Activated T-cell treated with anti-CD3 and anti-CD28 coated beads, Interleukin-2, amount 50 U/mL, for 24 hours (primary cell): ENCODE measurements around the gene MRGPRF.

Experiments
- DNase-seq: peaks from one replicate; pipeline ENCODE4 v3.0.0-alpha.2; 2020
- H3K27ac Mint-ChIP-seq: 2 replicates; pipeline ENCODE4 v1.8.0; 2020; ENCODE audit warnings: mild to moderate bottlenecking, mixed read lengths
- H3K27me3 Mint-ChIP-seq: 2 replicates; pipeline ENCODE4 v1.8.0; 2020; ENCODE audit warnings: mixed read lengths
- H3K36me3 Mint-ChIP-seq: 2 replicates; pipeline ENCODE4 v1.8.0; 2020; ENCODE audit warnings: low read depth, mixed read lengths
- H3K4me1 Mint-ChIP-seq: 2 replicates; pipeline ENCODE4 v1.8.0; 2020; ENCODE audit warnings: low read depth, mixed read lengths
- H3K4me3 Mint-ChIP-seq: 2 replicates; pipeline ENCODE4 v1.8.0; 2020; ENCODE audit warnings: mild to moderate bottlenecking, moderate library complexity, mixed read lengths
- H3K9me3 Mint-ChIP-seq: 2 replicates; pipeline ENCODE4 v1.8.0; 2020; ENCODE audit warnings: mixed read lengths

Gene MRGPRF

DNA sequence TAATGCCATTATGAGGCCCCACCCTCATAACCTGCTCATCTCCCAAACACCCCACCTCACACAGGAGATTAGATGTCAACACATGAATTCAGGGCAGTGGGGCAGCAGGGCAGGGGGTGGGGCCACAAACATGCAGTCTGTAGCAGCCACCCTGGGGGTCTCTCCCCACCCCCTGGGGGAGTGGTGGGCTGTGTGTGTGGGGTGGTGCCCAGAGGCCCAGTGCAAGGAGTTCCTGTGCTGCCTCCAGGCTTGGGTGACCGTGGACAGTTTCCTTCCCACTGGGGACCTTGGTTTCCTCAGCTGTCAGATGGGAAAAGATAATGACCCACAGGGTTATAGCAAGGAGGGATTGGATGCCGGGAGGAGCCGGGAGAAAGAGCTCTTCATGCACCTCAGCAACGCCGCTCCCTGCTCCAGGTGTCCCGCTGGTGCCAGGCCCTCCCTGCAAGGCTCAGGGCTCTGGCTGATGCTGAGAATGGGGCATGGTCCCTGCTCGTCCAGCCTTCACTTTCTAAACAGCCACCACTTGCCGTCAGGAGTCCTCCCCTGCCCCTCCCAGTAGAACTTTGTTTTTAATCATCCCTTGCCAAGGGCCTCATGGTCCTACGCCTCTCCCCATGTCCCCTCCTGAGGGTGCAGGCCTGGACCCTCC lies 2.0 kb upstream of the MRGPRF start:
- Mint-ChIP-seq H3K36me3 (no peaks in the 10 kb centered on the region), H3K4me1 (peaks cover 2% of the 10 kb centered on the region), H3K27ac (no peak overlapping the region), H3K9me3 (no peaks in the 10 kb centered on the region), H3K27me3 (peaks cover 45% of the 10 kb centered on the region), H3K4me3 (no peak overlapping the region)
- no peak for DNase-seq

DNA sequence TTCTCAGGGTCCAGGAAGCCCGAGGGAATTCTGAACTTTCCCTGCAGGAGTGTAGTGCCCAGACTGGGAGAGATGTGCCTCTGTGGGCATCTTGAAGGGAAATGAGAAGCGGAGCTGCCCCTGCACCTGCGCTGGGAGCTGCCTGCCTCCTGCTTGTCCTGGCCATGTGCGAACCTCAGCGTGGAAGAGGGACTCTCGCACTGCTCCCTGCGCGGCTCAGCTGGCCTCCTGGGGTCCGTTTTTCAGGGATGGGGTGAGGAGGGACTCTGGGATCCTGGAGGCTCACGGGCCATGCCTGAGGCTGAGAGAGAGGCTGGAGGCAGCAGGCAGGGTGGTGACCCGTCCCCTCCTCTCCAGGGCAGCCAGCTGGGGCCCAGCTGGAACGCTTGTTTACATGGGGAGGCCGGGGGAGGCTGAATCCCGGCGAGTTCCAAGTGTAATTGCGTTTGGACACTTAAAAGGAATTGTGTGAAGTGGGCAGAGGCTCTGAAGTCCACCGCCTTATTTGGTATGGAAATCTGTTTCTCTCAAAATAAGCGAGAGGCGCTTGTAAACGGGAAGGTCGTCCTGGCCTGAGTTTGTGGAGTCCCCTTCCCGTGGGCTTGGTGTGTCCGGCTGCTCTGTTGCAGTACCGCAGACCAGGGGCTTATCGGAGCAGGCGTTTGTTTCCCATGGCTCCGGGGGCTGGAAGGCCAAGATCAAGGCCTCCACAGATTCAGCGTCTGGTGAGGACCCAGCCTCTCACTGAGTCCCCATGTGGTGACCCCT lies 1.2 kb upstream of the MRGPRF start:
- Mint-ChIP-seq H3K36me3 (no peaks in the 10 kb centered on the region), H3K9me3 (no peaks in the 10 kb centered on the region), H3K4me3 (no peak overlapping the region), H3K27ac (no peak overlapping the region), H3K27me3 (peaks cover 51% of the 10 kb centered on the region), H3K4me1 (peaks cover 2% of the 10 kb centered on the region)
- DNase-seq, result no peak

DNA sequence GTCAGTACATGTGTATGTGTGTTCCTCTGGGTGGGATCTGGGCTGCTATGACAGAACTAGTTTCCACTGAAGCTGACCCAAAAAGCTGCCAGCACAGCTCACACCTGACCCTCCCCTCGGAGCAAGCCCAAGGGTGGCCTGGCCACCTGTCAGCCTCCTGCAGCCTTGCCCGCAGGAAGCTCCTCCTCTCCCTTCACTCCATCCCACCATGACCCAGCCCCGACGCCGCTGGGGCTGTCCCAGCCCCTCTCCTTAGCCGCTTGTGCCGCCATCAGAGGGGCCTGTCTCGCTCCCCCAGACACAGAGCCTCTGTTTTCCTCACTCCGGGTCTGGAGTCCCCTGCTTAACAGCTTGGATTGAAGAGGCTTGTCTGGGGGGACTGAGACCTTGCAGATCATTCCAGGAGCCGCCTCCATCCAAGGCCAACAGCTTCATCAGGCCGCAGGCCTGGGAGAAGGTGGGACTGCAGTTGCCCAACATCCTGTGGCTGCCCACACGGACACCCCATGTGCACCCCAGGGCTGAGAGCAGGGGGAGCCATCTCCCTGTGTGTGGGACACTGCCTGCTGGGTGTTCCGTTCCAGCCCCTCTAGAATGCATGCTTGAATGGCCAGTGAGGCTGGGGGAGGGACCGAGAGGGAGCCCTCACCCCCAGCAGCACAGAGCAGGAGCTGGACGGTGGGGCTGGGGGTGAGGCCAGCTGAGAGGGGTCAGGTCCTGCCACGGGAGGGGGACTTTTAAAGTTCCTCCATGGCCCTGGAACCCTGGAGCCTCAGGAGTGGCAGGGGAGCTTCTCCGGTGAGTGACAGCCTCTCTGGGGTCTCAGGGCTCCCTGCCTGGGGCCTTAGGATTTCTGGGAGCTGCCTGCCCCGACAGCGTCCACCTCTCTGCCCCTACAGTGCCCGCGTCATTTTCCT lies 696 bp downstream of the MRGPRF start:
- no peaks in the 10 kb centered on the region for H3K9me3 Mint-ChIP-seq
- no peak overlapping the region for H3K4me3 Mint-ChIP-seq
- H3K27me3 Mint-ChIP-seq, result peaks cover 60% of the 10 kb centered on the region

DNA sequence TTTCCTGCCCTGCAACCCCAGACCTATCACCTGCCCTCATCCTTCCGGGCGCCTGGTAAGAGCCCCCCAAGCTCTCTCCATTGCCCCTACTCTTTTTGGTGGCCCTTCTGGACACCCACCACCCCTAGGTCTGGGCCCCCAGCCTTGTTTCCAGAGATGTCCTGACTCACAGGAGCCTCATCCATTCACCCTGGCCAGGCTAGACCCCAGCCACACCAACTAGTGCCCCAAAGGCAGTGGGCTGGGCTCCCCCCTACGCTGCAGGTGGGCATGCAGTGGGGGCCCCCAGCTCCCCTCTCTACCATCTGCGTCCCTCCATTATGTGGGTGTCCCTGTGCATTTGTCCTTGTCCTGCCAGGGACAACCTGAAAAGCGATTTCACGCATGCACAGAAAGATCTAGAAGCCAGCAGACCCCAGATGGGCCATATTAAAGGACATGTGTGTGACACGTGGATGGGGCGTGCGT lies 1.4 kb downstream of the MRGPRF start:
- H3K27ac Mint-ChIP-seq, result no peak overlapping the region
- H3K4me3 Mint-ChIP-seq, result no peak overlapping the region
- H3K27me3 Mint-ChIP-seq, result peaks cover 60% of the 10 kb centered on the region
- no peak for DNase-seq
- no peaks in the 10 kb centered on the region for H3K36me3 Mint-ChIP-seq
- no peaks in the 10 kb centered on the region for H3K9me3 Mint-ChIP-seq
- H3K4me1 Mint-ChIP-seq, result peaks cover 2% of the 10 kb centered on the region

More for the DNA sequence above, 696 bp downstream of the MRGPRF start:
- Mint-ChIP-seq H3K36me3 (no peaks in the 10 kb centered on the region), H3K27ac (no peak overlapping the region), H3K4me1 (peaks cover 2% of the 10 kb centered on the region)
- DNase-seq, result no peak

DNA sequence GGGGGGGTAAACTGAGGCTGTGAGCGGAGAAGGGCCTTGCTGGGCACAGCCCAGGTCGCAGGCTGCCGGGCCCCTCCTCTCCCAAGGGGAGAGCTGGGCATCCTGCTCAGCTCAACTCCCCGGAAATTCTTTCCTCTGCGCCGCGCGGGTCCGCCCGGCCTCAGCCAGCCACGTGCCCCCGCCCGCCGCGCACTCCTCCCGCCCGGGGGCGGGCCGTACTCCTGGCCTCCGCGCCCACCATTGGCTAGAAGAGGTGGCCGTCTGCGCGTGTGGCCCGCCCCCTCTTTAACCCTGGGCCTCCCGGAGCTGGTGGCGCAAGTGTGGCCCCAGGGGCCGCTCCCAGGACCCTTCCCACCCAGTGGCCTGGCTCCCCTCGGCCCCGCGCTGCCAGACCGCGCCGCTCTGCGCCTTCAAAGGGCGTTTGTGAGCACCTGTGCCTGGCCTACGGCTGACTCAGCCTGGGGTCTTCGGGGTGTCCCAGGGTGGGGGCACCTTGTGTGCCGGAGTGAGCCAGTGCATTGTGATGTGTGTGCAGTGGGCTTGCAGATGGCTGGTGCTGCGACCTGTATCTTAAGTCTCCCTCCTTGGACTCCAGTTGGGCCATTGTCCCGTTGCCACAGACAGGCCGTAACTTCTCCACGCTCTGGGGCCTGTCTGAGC lies 2.0 kb downstream of the MRGPRF start:
- Mint-ChIP-seq H3K27ac (no peak overlapping the region), H3K27me3 (peaks cover 60% of the 10 kb centered on the region), H3K4me3 (no peak overlapping the region), H3K4me1 (peaks cover 2% of the 10 kb centered on the region), H3K9me3 (no peaks in the 10 kb centered on the region), H3K36me3 (no peaks in the 10 kb centered on the region)
- peak; percentile 58 for DNase-seq

DNA sequence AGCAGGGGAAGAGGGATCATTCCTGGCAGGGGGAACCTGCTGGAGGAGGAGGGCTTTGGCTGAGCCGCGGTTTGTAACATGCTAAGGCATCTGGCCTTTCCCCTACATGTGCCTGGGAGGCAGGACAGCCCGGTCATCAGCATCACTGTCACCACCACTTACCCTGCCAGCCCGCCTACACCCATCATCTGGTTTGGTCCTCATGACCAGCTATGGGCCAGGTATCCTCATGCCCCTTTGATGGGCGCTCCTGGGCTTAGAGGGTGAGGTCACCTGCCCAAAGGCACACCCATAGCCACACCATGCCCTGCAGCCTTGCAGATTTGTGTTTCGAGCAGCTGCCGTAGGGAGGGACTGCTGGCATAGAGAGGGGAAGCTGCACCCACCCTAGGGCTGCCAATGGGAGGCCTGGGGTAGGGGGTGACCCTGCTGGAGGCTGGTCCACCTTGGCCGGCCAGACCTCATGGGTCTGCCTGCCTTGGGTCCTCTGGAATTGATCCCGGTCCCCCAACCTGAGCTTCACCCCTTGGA lies 2.6 kb downstream of the MRGPRF start:
- peaks cover 65% of the 10 kb centered on the region for H3K27me3 Mint-ChIP-seq

DNA sequence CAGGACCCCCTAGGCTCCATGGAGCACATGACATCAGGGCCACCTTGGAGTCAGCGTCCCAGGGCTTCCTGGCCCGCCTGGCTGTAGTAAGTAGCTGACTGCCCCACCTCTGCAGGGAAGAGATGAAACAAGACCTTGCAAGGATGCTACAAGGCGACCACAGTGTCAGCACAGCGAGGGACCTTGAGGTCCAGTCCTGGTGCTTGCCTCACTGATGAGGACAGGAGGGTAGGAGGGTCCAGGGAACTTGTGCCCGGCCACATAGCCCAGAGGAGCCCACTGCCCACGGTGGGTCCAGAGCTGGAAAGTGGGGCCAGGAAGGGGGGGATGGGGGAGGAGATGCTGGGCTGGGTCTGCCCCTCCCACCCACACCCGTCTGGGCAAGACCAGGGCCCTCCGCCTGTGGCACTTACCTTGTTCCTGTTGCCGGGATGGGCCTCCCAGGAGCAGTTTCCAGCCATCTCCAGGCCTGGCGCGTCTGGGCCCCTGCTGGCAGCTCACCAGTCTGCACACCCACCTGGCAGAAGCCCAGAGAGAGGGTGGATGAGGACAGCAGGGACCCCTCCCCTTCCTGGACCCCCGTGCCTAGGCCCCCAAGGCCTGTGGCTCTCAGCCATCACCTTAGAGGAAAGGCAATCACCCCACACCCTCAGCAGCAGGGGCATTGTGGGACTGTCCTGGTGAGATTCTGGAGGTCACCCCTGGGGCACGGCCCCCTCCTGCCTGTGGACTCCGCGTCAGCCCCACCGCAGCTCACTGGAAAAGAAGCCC lies 3.4 kb downstream of the MRGPRF start:
- DNase-seq, result no peak
- no peak overlapping the region for H3K4me3 Mint-ChIP-seq
- no peaks in the 10 kb centered on the region for H3K9me3 Mint-ChIP-seq
- H3K36me3 Mint-ChIP-seq, result no peaks in the 10 kb centered on the region
- H3K4me1 Mint-ChIP-seq, result peaks cover 2% of the 10 kb centered on the region
- H3K27ac Mint-ChIP-seq, result no peak overlapping the region
- peaks cover 63% of the 10 kb centered on the region for H3K27me3 Mint-ChIP-seq

More for the DNA sequence above, 2.6 kb downstream of the MRGPRF start:
- H3K4me1 Mint-ChIP-seq, result peaks cover 2% of the 10 kb centered on the region
- DNase-seq, result no peak
- H3K4me3 Mint-ChIP-seq, result no peak overlapping the region
- no peaks in the 10 kb centered on the region for H3K9me3 Mint-ChIP-seq
- H3K36me3 Mint-ChIP-seq, result no peaks in the 10 kb centered on the region
- H3K27ac Mint-ChIP-seq, result no peak overlapping the region

DNA sequence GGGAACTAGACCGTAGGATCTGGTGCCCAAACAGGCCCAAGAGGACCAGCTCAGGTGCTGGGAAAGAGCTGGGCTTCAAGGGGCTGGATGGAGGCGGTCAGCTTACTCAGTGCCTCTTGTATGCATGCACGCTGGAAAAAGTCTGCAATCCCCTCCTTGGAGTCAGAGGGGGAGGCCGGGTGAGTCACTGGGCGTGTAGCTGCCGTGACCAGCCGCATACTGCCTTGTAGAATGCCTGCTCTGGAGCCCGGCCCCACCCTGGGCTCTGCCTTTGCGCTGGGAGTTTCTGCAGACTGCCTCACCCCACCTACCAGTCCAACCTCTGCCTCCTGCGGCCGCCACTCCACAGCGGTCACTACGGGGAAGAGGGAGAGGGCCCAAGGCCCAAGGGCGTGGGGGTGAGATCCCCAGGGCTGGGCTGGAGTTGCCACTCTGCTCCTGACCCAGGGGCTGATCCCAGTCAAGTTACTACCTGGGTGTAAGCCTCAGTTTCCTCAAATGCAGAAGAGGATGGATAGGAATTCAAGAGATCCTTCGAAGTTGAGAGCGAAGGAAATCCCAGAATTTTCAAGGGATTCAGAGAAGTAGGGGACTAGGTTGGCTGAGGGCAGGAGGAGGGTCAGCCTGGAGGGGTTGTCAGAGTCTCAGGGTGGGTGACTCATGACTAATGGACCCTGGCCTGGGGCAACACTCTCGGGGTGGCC lies 4.2 kb downstream of the MRGPRF start:
- Mint-ChIP-seq H3K4me1 (peaks cover 2% of the 10 kb centered on the region), H3K27me3 (peaks cover 55% of the 10 kb centered on the region), H3K27ac (no peak overlapping the region), H3K36me3 (no peaks in the 10 kb centered on the region), H3K9me3 (no peaks in the 10 kb centered on the region), H3K4me3 (no peak overlapping the region)
- no peak for DNase-seq

DNA sequence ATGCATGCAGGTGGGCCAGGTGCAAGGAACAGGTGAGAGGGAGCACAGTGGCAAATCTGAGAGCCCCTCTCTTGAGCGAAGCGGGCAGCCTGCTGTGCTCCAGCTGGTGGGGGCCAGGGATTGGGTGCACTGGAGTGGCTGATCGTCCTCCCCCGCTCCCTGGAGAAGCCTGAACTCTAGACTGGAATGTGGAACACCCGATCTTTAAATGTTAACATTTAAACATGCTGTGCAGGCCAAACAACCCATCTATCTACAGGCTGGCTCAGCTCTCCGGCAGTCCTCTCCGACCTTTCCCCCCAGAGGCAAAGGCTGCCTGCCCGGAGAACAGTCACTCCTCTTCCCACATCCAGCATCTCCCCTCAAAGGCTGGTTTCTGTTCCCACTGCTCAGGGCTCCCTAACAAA lies 5.1 kb downstream of the MRGPRF start:
- H3K4me1 Mint-ChIP-seq, result peaks cover 2% of the 10 kb centered on the region
- H3K27ac Mint-ChIP-seq, result no peak overlapping the region
- H3K27me3 Mint-ChIP-seq, result peaks cover 49% of the 10 kb centered on the region
- no peaks in the 10 kb centered on the region for H3K9me3 Mint-ChIP-seq
- no peak for DNase-seq
- H3K4me3 Mint-ChIP-seq, result no peak overlapping the region
- no peaks in the 10 kb centered on the region for H3K36me3 Mint-ChIP-seq

DNA sequence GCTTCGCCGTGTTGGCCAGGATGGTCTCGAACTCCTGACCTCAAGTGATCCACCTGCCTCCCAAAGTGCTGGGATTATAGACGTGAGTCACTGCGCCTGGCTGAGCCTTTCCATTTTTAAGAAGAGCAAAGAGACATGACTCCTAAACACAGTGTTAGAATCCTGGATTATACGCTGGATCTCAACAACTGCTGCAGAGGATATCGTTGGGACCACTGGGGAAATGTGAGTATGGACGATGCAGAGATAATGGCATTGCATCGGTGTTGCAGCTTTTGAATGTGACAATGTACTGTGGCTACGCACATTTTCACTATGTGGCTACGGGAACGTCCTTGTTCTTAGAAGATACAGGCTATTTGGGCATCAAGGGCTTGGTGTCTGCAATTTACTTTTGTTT lies 6.2 kb downstream of the MRGPRF start:
- Mint-ChIP-seq H3K27ac (no peak overlapping the region), H3K4me1 (peaks cover 2% of the 10 kb centered on the region), H3K36me3 (no peaks in the 10 kb centered on the region), H3K4me3 (no peak overlapping the region), H3K9me3 (no peaks in the 10 kb centered on the region), H3K27me3 (peaks cover 38% of the 10 kb centered on the region)
- DNase-seq, result no peak

DNA sequence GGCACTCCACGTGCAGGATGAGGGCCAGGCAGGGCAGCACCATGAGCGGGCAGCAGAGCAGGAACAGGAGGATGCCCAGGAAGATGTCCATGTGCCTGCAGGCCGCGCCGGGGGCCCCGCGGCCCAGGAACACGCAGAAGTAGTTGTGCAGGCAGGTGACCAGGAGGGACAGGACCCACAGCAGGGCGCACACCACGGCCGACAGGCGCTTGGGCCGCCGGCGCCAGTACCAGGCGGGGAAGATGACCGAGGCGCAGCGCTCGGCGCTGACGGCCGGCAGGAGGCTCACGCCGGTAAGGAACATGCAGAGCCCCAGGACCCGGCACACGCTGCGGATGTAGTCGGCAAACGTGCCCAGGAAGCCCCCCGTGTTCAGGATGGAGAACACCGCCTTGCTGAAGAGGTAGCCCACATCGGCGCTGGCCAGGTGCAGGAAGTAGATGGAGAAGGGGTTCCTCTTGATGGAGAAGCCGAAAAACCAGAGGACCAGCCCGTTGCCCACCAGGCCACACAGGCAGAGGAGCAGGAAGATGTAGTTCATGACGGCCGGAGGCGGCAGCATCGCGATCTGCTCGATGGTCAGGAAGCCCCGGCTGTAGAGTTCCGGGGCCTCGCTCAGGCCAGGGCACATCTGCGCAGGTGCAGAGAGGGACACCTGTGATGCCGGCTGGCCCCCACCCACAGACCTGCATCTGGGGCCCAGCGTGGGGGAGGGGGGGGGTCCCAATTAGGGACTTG lies 7.2 kb downstream of the MRGPRF start:
- H3K36me3 Mint-ChIP-seq, result no peaks in the 10 kb centered on the region
- H3K9me3 Mint-ChIP-seq, result no peaks in the 10 kb centered on the region
- no peak overlapping the region for H3K27ac Mint-ChIP-seq
- peaks cover 32% of the 10 kb centered on the region for H3K27me3 Mint-ChIP-seq
- no peaks in the 10 kb centered on the region for H3K4me1 Mint-ChIP-seq
- H3K4me3 Mint-ChIP-seq, result no peak overlapping the region
- DNase-seq, result no peak

DNA sequence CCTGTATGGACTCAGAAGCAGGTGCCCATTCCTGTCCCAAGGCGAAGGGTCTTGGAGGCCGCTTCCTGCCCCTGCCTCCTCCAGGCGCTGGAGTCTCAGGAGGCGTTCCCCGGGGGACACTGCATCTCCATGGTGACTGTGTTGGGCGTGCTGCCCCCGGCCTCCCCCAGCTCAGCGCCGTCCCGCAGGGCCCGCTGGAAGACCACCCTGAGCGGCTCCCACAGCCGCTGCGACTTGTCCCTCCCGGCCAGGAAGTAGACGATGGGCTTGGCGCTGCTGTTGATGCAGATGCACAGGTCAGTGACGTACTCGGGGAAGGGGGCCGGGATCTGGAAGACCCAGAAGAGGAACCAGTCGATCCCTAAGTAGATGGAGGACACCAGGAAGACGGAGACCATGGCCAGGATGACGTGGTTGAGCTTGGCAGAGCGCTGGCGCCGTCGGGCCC lies 7.8 kb downstream of the MRGPRF start:
- Mint-ChIP-seq H3K4me1 (no peaks in the 10 kb centered on the region), H3K36me3 (no peaks in the 10 kb centered on the region), H3K9me3 (no peaks in the 10 kb centered on the region), H3K27me3 (peaks cover 26% of the 10 kb centered on the region), H3K27ac (no peak overlapping the region), H3K4me3 (no peak overlapping the region)
- DNase-seq, result no peak
